Stimulated activated CD4-positive, alpha-beta T cell treated with anti-CD3 and anti-CD28 coated beads, Interleukin-15, amount 100 ng/mL, for 24 hours (primary cell): ENCODE data around the gene TSPAN7.

Experiments used
- DNase-seq: peaks from one replicate; pipeline ENCODE4 v3.0.0-alpha.2; 2020

Gene TSPAN7

DNA sequence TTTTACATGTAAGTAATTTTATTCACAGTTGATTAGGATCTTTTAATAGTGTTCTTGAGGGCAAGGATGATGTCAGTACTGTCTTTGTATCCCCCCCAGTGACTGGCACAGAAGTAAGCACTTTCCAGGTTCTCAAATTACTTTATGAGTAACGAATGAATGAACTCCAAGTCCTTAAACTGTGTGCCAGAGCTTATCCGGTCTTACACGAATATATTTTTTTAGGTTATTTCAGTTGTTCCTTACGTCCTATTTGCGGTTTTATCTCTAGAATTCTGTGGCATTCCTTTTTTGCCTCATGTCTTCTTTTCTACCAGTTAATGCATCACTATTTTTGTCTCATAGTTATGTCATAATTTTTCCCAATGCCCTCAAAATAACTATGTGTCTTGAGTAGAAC, 133.1 kb downstream of the TSPAN7 start:
- no peak for DNase-seq

- DNase-seq, result no peak
Measured at GRCh38 chrX:38697461-38697860, 136.1 kb downstream of the TSPAN7 start.

GRCh38 chrX:38699121-38699520, 137.8 kb downstream of the TSPAN7 start:
- DNase-seq, result no peak

DNA sequence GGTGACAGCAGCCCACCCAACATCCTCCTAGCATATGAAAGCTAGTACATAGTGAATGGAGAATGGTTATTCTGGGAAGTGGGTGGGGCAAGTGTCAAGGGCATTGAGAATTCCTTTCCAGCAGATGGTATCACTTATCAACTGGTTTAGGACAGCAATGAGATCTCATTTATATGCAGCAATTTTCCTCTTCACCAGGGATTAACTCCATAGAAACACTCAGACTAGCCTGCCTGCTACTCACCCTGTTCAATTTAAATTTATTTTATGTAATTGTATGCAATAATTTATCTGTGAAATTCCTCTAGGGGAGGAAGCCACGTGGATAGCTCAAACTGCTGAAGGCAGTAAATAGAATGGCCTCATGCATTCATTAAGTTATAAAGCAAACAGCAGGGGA, 138.4 kb downstream of the TSPAN7 start:
- DNase-seq, result no peak

DNA sequence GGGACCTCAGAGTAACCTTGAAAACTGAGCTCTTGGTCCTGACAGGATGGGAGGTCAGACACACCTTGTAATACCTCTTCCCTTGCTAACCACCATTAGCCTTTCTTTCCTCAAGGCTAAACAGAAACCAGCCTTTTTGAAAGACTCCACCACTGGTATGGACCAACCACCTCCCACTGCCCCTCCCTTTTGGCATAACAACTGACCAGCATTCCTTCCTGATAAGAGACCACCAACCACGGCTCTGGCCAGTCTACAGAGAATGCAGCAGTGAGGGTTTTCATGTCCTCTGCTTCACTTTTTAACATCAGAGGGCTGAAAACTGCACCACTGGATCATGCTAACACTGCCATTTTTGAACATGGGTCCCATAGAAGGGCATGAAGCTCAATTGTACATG, 139.7 kb downstream of the TSPAN7 start:
- DNase-seq, result no peak

DNA sequence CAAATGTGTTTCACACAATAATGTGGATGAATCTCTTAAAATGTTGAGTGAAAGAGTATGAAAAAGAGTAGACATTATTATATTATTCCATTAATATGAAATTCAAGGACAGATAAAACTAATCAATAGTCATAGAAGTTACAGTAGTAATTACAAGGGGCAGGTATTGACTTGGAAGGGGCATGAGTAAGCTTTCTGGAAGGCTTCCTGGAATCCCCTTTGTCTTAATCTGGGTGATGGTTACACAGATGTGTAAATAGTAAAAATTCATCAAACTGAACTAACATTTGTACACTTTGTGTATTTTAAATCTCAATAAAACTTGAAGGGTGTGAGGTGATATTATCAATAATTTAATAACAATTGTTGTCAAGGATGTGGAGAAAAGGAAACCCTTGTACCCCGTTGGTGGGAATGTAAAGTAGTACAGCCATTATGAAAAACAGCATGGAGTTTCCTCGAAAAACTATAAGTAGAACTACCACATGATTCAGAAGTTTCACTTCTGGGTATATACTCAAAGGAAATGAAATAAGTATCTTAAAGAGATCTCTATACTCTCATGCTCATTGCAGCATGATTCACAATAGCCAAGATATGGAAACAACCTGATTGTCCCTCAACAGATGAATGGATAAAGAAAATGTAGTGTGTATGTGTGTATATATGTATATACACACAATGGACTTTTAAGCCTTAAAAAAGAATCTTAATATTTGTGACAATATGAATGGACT, 143.0 kb downstream of the TSPAN7 start:
- no peak for DNase-seq

GRCh38 chrX:38717871-38718270, 156.5 kb downstream of the TSPAN7 start:
- DNase-seq, result peak; percentile 2

DNA sequence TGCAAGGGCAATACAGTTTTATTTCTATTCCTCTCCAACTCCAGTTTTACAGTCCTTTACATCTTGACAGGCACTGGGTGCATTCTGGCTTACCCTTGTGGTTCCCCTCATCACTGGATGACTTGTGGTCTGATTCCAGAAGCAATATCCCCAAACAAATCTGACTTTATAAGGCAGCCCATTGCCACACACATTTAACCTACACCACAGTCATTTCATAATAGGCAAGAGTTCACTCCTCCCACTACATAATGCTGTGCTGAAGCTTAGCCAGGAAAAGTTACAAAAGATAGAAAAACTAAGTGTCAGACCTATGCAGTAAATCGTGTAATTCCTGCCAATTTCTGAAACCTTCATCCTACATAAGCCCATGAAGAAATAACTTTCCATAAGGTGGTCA, 157.0 kb downstream of the TSPAN7 start:
- DNase-seq, result no peak

DNA sequence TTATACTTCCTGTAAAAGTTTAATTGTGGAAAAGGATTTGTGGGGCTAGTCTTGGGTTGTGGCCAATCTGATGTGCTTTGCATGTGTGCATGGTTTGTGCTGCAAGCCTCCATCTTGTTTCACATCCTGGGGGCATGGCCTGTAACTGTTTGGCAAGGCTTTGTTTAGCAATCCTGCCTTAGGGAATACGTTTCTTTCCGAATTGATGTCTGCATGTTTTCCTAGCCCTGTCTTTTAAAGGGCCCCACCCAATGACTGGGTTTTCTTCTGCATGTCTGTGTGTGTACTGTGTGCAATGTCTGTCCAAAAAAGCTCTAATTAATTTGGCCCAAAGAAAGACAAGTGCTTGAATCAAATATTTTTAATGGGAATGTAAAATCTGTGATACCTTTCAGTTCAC, 165.3 kb downstream of the TSPAN7 start:
- no peak for DNase-seq

DNA sequence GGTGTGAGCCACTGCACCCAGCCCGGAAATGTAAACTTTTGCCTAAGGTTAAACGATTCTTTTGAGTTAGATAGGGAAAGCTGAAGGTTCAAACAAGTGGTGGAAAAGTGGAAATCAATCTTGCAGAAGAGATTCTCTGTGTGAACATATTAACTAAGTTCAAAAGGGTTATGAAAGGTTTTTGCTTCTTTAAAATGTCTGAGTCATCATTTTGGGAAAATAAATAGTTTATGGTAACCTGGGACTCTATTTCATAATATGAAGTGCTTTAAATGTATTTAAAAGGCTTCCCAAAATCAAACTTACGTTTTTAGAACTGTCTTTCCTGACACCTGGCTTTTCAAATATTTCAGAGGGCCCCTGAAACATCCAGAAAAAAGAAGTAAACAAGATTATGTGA, 166.3 kb downstream of the TSPAN7 start:
- no peak for DNase-seq

DNA sequence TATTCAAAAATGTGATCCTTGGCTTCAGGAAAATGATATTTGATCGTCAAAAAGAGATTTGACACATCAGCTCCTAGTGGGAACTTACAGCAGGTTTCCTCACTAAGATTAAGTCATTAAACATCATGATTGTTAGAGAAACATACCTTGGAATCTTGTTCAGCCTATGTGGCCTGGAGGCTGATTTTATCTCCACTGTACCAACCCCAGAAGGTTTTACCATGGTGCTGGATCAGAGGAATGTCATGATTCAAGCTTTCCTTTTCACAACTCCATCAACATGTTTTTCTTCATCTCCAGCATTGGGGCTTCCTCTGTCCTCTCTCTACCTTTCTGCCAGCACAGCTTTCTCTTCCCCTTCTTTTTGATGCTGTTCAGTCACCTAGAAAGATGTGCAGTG, 171.5 kb downstream of the TSPAN7 start:
- DNase-seq, result no peak
